Measurements from ENCODE around the gene GDI1. TPM values are rescaled to one million over a fixed set of nuclear protein-coding genes. Genes with fewer than 3 reads are reported as not detected.

Gene GDI1
- total and polyA plus RNA-seq, 2 of the 4 experiments (the other 2 are of a cell fraction) = 113 to 291 TPM

- BruUV-seq (replicated peaks) = no TSS peak
- no peak overlapping the region for H4K5ac ChIP-seq (ENCODE audit: low read depth, low read length)
- H2AK9ac ChIP-seq (replicated peaks; ENCODE audit: low read depth, low read length, poor library complexity) = no peak overlapping the region
- no peak overlapping the region for H2BK5ac ChIP-seq (ENCODE audit: low read depth, low read length, poor library complexity, severe bottlenecking)
- H3K9me3 ChIP-seq (ENCODE audit: control insufficient read depth, insufficient read depth, low read length) = no peaks in the 10 kb centered on the region
- no peak overlapping the region for H4K8ac ChIP-seq (ENCODE audit: low read depth in 2 of 2, low read length in 2 of 2)
- no peak overlapping the region for H2BK20ac ChIP-seq (ENCODE audit: low read depth, low read length)
- H3K23ac ChIP-seq (ENCODE audit: low read depth, low read length) = no peak overlapping the region
- WGBS, 2 experiments (ENCODE audit: extremely low coverage in 2 of 2, insufficient read length in 1 of 2) = 54% methylated on average over 7 of the region's 14 CpGs; no CpG with 5 or more reads in 1 of the 2 experiments
- H3K14ac ChIP-seq (replicated peaks; ENCODE audit: low read depth, low read length) = no peak overlapping the region
- TF ChIP-seq USF2 (IDR thresholded peaks at IDR 0.05; ENCODE audit: low read depth, low read length) (no peak), CHD1 (IDR thresholded peaks at IDR 0.05; ENCODE audit: low read depth, low read length) (no peak), MAZ (IDR thresholded peaks at IDR 0.05; ENCODE audit: borderline replicate concordance, low read depth, low read length) (no peak), RAD21 (IDR thresholded peaks at IDR 0.05; ENCODE audit: low read length) (no peak), BHLHE40 (IDR thresholded peaks at IDR 0.05; ENCODE audit: low read depth, low read length) (no peak), MXI1 (IDR thresholded peaks at IDR 0.05; ENCODE audit: borderline replicate concordance, low read depth, low read length) (no peak), SMC3 (IDR thresholded peaks at IDR 0.05; ENCODE audit: low read depth, low read length) (no peak), CTCF (conservative IDR thresholded peaks at IDR 0.05; ENCODE audit: low read depth, low read length) (no peak), POLR2A (IDR thresholded peaks at IDR 0.05; ENCODE audit: low read depth, low read length) (no peak), RFX5 (IDR thresholded peaks at IDR 0.05; ENCODE audit: low read depth, low read length) (no peak), ELK1 (IDR thresholded peaks at IDR 0.05; ENCODE audit: borderline replicate concordance, low read depth, low read length) (no peak), RCOR1 (IDR thresholded peaks at IDR 0.05; ENCODE audit: insufficient replicate concordance, low read length) (no peak), MAFK (IDR thresholded peaks at IDR 0.05; ENCODE audit: low read depth, low read length) (no peak)
- H3K56ac ChIP-seq (ENCODE audit: extremely low read depth, insufficient read depth, low read length) = no peak overlapping the region
- no peak overlapping the region for H3K27ac ChIP-seq (ENCODE audit: insufficient read depth, low read length)
- CTCF ChIA-PET = no interaction called here
- peaks cover 2% of the 10 kb centered on the region; the same call in 1 of the 2 replicates for H3K4me1 ChIP-seq (ENCODE audit: control insufficient read depth, insufficient read depth, low read length)
- H3K27me3 ChIP-seq (ENCODE audit: control insufficient read depth, insufficient read depth, low read length) = no peaks in the 10 kb centered on the region
- ATAC-seq (ENCODE audit: low read depth) = no peak
- no peak overlapping the region for H3K4me3 ChIP-seq (ENCODE audit: insufficient read depth, low read depth, low read length)
- H2AK5ac ChIP-seq (ENCODE audit: low read depth, low read length) = no peak overlapping the region
- in situ Hi-C loops (cut with MboI; ENCODE audit: low sequenced_read_pairs) (no loop called here), dilution Hi-C loops (cut with HindIII; ENCODE audit: low sequenced_read_pairs, unreplicated experiment) (no loop called here), intact Hi-C loops (cut with micrococcal nuclease) (no loop called here)
- H3K4ac ChIP-seq (ENCODE audit: low read depth, low read length) = no peak overlapping the region
- H3K36me3 ChIP-seq (ENCODE audit: control insufficient read depth, insufficient read depth, low read length) = peaks cover 12% of the 10 kb centered on the region; the same call in 1 of the 2 replicates
- no peak overlapping the region for H3K4me2 ChIP-seq (ENCODE audit: low read depth, low read length)
- H4K91ac ChIP-seq (ENCODE audit: insufficient read depth, low read depth, low read length) = no peak overlapping the region
- no peak overlapping the region for H3K18ac ChIP-seq (ENCODE audit: low read depth, low read length)
- H2BK120ac ChIP-seq (ENCODE audit: low read depth, low read length) = no peak overlapping the region
- H2BK15ac ChIP-seq (ENCODE audit: low read depth, low read length) = no peak overlapping the region
- no peak for DNase-seq
- peaks cover 4% of the 10 kb centered on the region for H4K20me1 ChIP-seq (ENCODE audit: insufficient read depth, low read length)
- peaks cover 3 to 15% of the 10 kb centered on the region in 2 experiments; a peak in 3 of 4 replicates for H3K79me1 ChIP-seq (ENCODE audit: low read depth in 1 of 2, low read length in 2 of 2)
- POLR2A ChIA-PET (ENCODE audit: unreplicated experiment) = no interaction called here
- H2AFZ ChIP-seq (replicated peaks; ENCODE audit: low read length, poor library complexity) = no peak overlapping the region
- no peaks in the 10 kb centered on the region for H3K9me1 ChIP-seq (ENCODE audit: insufficient read depth, low read length)
- H3K9ac ChIP-seq (ENCODE audit: low read depth, low read length) = no peak overlapping the region
These were observed 45.1 kb downstream of the GDI1 start for GRCh38 chrX:154481911-154482601.
